Smooth muscle cell of the coronary artery (primary cell): ENCODE data around the gene IGFL4. TPM values are rescaled to one million over a fixed set of nuclear protein-coding genes. Genes with fewer than 3 reads are reported as not detected.

Source experiments
- total RNA-seq: library from RNA; depleted of rRNA; stranded (reverse); fragments of >200 nt; gene quantifications from 2 replicates; pipeline ENCODE4 v1.2.3, GENCODE V29; 2014; ENCODE audit warnings: low replicate concordance

The IGFL4 gene
- total RNA-seq = under 0.01 TPM in 1 of 2 replicates, not detected in the other

DNA sequence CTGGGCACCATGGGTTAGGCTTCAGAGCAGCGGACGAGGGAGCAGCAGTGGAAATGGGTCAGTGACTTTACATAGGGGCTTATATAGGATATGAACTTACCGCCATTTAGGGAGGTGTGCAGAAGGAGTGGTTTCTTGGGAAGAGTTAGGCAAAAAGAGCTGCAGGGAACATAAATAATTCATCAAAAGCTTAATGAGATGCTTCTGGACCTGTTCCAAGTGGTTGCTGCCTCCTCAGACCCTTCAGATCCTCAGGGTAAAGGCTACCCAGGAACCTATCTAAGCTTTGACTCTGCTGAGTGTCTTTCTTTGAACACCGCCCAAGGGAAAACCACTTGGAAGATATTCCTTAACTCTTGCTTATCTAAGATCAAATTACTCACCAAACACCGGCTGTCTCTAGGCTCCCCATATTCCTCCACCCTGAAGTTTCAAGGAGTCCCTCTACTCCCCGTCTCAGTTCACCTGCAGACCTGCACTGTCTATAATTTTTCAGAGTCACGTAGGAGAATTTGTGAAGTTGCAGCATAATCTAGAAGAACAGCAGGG, at the start of gene IGFL4:
Gene IGFL4, minus strand, starts transcription at position 51 of the 549 bp plus-strand sequence. Its CDS starts 40 bp downstream, at position 11.

DNA sequence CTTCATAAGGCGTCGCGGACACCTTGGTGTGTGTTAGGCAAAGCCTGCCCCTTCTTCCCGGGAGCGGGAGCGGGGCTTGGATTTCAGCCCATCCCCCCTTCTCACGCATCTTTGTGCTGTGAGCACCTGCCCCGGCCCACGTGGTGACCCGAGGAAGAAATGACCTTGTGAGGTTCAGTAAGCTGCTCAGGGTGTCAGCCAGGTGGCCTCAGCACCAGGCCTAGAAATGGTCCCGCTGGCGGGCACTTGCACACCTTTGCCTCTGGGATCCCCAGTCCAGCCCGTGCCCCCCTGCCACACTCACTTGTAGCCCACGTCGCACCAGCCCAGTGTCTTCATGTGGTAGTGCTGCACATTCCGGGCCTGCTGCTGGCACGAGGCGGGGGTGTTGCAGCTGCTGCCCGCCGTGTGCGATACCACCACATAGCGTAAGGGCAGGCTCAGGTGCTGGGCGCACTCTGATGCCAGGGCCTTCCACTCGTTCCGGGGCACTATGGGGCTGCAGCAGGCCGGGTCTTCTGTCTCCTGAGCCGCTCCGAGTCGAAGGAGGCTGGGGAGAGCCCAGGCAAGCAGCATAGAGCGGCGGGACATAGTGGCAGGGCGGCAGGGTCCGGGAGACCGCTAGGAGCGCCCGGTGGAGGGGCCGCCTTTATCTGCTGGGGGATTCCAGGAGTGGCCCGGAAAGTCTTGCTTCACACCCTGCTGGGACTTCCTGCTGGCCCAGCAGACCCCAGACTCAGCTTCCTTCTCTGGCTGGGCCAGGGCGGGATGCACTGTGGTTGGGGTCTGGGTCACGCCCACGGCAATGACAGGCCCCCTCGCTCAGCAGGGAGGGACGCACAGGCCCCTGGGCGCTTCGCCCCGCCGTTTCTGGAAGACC, 18.1 kb downstream of the IGFL4 start, which contains the start of gene PGLYRP1:
Gene PGLYRP1, minus strand, starts transcription at position 623 of the 880 bp plus-strand sequence. Its CDS starts 32 bp downstream, at position 591.

DNA sequence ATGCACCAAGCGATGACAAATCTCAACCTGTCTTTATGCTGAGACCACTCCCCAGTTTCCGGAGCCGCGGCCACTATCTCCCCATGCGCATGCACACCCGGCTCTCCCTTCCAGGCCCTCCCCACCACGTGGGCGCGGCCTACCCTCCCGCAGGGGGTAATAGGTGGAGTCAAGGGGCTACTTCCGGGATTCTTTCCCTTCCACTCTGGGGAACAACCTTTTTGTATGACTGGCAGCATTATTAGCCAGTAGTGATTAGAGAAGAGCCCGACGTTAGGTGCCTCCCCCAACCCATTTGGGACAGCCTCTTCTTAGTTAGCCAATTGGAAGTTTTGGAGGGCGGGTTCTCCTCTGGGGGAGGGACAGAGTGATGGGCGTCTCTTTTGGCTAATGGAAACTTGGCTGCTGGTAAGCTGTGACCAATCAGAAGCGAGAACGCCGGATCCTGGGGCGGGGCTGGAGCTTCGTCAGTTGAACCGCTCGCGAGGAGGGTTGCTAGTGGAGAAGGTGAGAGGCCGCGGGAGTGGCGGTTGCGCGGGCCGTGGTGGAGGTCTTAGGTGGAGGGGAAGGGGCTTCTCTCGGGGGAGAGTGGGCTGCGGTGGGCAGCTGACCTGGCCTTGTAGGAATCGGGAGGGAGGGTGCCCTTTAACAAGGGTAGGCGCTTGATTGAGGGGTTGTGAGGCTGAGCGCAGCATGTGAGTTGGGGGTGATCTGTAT, 45.6 kb downstream of the IGFL4 start, which contains the start of gene CCDC61:
Gene CCDC61, plus strand, starts transcription at position 470 of the 717 bp plus-strand sequence. CDS start 7,552 bp downstream, outside the sequence.

Other genes with a start within 250 kb of the IGFL4 start
- 14.3 and 21.6 TPM in 2 replicates for gene DMWD, start 248.2 kb downstream of the IGFL4 start, total RNA-seq
- gene RSPH6A, start 225.7 kb downstream of the IGFL4 start, total RNA-seq = 0.08 TPM in 1 of 2 replicates, not detected in the other
- gene SYMPK, start 177.9 kb downstream of the IGFL4 start, total RNA-seq = 29.4 and 46.5 TPM in 2 replicates
- gene FOXA3, start 176.7 kb downstream of the IGFL4 start, total RNA-seq = not detected in 2 replicates
- 14.5 and 24.1 TPM in 2 replicates for gene IRF2BP1, start 154.9 kb downstream of the IGFL4 start, total RNA-seq
- 0.94 and 1.1 TPM in 2 replicates for gene MYPOP, start 138.4 kb downstream of the IGFL4 start, total RNA-seq
- not detected in 2 replicates for gene NANOS2, start 126.2 kb downstream of the IGFL4 start, total RNA-seq
- gene NOVA2, start 67.1 kb downstream of the IGFL4 start, total RNA-seq = 0.23 and 1.2 TPM in 2 replicates
- 6.0 and 6.4 TPM in 2 replicates for gene CCDC61, start 45.5 kb downstream of the IGFL4 start, total RNA-seq
- gene PGLYRP1, start 17.9 kb downstream of the IGFL4 start, total RNA-seq = not detected in 2 replicates
- not detected in 2 replicates for gene IGFL3, start 83.7 kb upstream of the IGFL4 start, total RNA-seq
- gene IGFL2, start 107.2 kb upstream of the IGFL4 start, total RNA-seq = not detected in 2 replicates
- gene IGFL1, start 188.7 kb upstream of the IGFL4 start, total RNA-seq = not detected in 2 replicates